Panc1 (cell line): ENCODE results near the gene DIP2C. TPM values are rescaled to one million over a fixed set of nuclear protein-coding genes. Genes with fewer than 3 reads are reported as not detected.
"Not testable (repeated sequence)": the region's sequence is repeated elsewhere in the genome, so short reads cannot be mapped to it uniquely, and the experiment has no call there.

Experiments
- ATAC-seq: fragments of 200-7000 bp; cut with Tn5 transposase; 2 replicates; pipeline ENCODE4 v1.9.1; 2020; ENCODE audit warnings: mild to moderate bottlenecking, moderate library complexity
- BruUV-seq: library from RNA; stranded (reverse); fragments of 400-500 nt; replicated peaks from 2 replicates; lab custom pipeline; 2021; lab: Mats Ljungman, UMichigan
- CTCF ChIA-PET: fragments of 300-600 bp; sonication (Branson Sonifier 250); formaldehyde crosslinking; loops from one replicate; lab custom pipeline; 2022; ENCODE audit warnings: antibody characterized with exemption; lab: Charles Lee
- POLR2A ChIA-PET: fragments of 300-600 bp; sonication (Branson Sonifier 250); formaldehyde crosslinking; loops from one replicate; lab custom pipeline; 2022; ENCODE audit warnings: antibody characterized with exemption; lab: Charles Lee
- DNase-seq: peaks from one replicate; pipeline ENCODE4 v3.0.0-alpha.2; 2010; ENCODE audit warnings: low read depth, low spot score
- H3K27ac ChIP-seq: 2 replicates; pipeline ENCODE4 v1.5.1; 2011; ENCODE audit warnings: mild to moderate bottlenecking, low read length, inconsistent platforms
- H3K27me3 ChIP-seq: fragments of 200-500 bp; sonication (Bioruptor generic); 2 replicates; pipeline ENCODE4 v1.6.0; 2014; ENCODE audit warnings: low read length, inconsistent platforms; ENCODE audit not compliant: control insufficient read depth, insufficient read depth
- H3K36me3 ChIP-seq: fragments of 200-500 bp; sonication (Bioruptor generic); 2 replicates; pipeline ENCODE4 v1.5.1; 2014; ENCODE audit warnings: inconsistent platforms, mild to moderate bottlenecking, low read length, moderate library complexity; ENCODE audit not compliant: control insufficient read depth, insufficient read depth
- H3K4me1 ChIP-seq: 2 replicates; pipeline ENCODE4 v1.5.1; 2011; ENCODE audit warnings: inconsistent platforms, mild to moderate bottlenecking, low read length, moderate library complexity; ENCODE audit not compliant: control insufficient read depth, insufficient read depth
- H3K4me3 ChIP-seq, 2 experiments: 2 replicates each; pipeline ENCODE4 v1.5.1; 2011 to 2012; ENCODE audit warnings: low read depth in 2 of 2, low read length in 2 of 2, mild to moderate bottlenecking in 2 of 2, inconsistent platforms in 1 of 2, moderate library complexity in 1 of 2
- H3K9me3 ChIP-seq: fragments of 200-500 bp; sonication (Bioruptor generic); 2 replicates; pipeline ENCODE4 v1.5.1; 2014; ENCODE audit warnings: low read depth, mild to moderate bottlenecking, inconsistent platforms, low read length, moderate library complexity; ENCODE audit not compliant: control insufficient read depth, insufficient read depth
- CTCF ChIP-seq: fragments of 450-650 bp; IDR thresholded peaks from 2 replicates; pipeline ENCODE4 v1.5.1; 2017; ENCODE audit warnings: mild to moderate bottlenecking
- POLR2AphosphoS5 ChIP-seq: IDR thresholded peaks from 2 replicates; pipeline ENCODE4 v1.6.1; 2012; ENCODE audit warnings: mild to moderate bottlenecking, low read depth, low read length, moderate library complexity
- REST ChIP-seq, 2 experiments: IDR thresholded peaks; 2 replicates each; pipeline ENCODE4 v1.6.1; 2011 to 2012; ENCODE audit warnings: low read depth in 2 of 2, control low read depth in 1 of 2, low read length in 1 of 2, mild to moderate bottlenecking in 1 of 2, moderate library complexity in 1 of 2; ENCODE audit not compliant: insufficient read depth in 1 of 2
- SIN3A ChIP-seq: IDR thresholded peaks from 2 replicates; pipeline ENCODE4 v1.6.1; 2012; ENCODE audit warnings: low read depth, mild to moderate bottlenecking, low read length, moderate library complexity, borderline replicate concordance; ENCODE audit not compliant: insufficient read depth
- TCF7L2 ChIP-seq: IDR thresholded peaks from 2 replicates; pipeline ENCODE4 v1.6.1; 2011; ENCODE audit warnings: mild to moderate bottlenecking, low read depth, low read length, inconsistent platforms
- in situ Hi-C: cut with HindIII; loops from 2 replicates; pipeline ENCODE4 v1.10.0; 2016; ENCODE audit warnings: low sequenced_read_pairs, low pct_unique_long_range_greater_than_20kb
- intact Hi-C: fragments of 100-400 bp; cut with micrococcal nuclease; formaldehyde crosslinking; loops from one replicate; pipeline ENCODE4 v1.10.0; 2022; ENCODE audit not compliant: unreplicated experiment
- total RNA-seq: library from RNA; stranded (reverse); gene quantifications from one replicate; pipeline ENCODE4 v1.2.1, GENCODE V29; 2021; ENCODE audit not compliant: unreplicated experiment

DIP2C gene
- total RNA-seq, 1 experiment from 2014 or later = 13.2 TPM

- no peaks in the 10 kb centered on the region for H3K9me3 ChIP-seq
- in situ Hi-C loops (no loop called here), intact Hi-C loops (no loop called here)
- CTCF ChIA-PET = no interaction called here
- no peak for DNase-seq
- H3K4me1 ChIP-seq = no peaks in the 10 kb centered on the region
- H3K27me3 ChIP-seq = no peaks in the 10 kb centered on the region
- no peak overlapping the region for H3K27ac ChIP-seq
- no peak for ATAC-seq
- BruUV-seq = no TSS peak
- no peaks in the 10 kb centered on the region for H3K36me3 ChIP-seq
- POLR2A ChIA-PET = no interaction called here
- no peak overlapping the region for H3K4me3 ChIP-seq
- no peak for TF ChIP-seq TCF7L2
- TF ChIP-seq REST (IDR thresholded peaks at IDR 0.05; ENCODE audit: insufficient read depth in 1 of 2, low read depth in 2 of 2, low read length in 1 of 2) = no peak
- no peak for TF ChIP-seq CTCF
- TF ChIP-seq SIN3A = no peak
- no peak for TF ChIP-seq POLR2AphosphoS5
Measured at GRCh38 chr10:634256-634655, 55.2 kb downstream of the DIP2C start.

- H3K27ac ChIP-seq = no peak overlapping the region
- CTCF ChIA-PET = no interaction called here
- no peaks in the 10 kb centered on the region for H3K9me3 ChIP-seq
- BruUV-seq = no TSS peak
- TF ChIP-seq TCF7L2 = no peak
- TF ChIP-seq REST (IDR thresholded peaks at IDR 0.05; ENCODE audit: insufficient read depth in 1 of 2, low read depth in 2 of 2, low read length in 1 of 2) = no peak
- ATAC-seq = no peak
- no peaks in the 10 kb centered on the region for H3K27me3 ChIP-seq
- in situ Hi-C loops = no loop called here
- POLR2A ChIA-PET = no interaction called here
- no peaks in the 10 kb centered on the region for H3K4me1 ChIP-seq
- DNase-seq = no peak
- intact Hi-C loops = no loop called here
- H3K36me3 ChIP-seq = no peaks in the 10 kb centered on the region
- no peak overlapping the region for H3K4me3 ChIP-seq
Measured at GRCh38 chr10:633279-634245, 55.9 kb downstream of the DIP2C start.

GRCh38 chr10:632807-633177 is 56.7 kb downstream of the DIP2C start:
- H3K4me3 ChIP-seq, ATAC-seq, H3K36me3 ChIP-seq, CTCF ChIA-PET, H3K27ac ChIP-seq, intact Hi-C loops, in situ Hi-C loops, POLR2A ChIA-PET, DNase-seq, H3K4me1 ChIP-seq, BruUV-seq, H3K9me3 ChIP-seq, H3K27me3 ChIP-seq: not testable (repeated sequence)

GRCh38 chr10:632155-632806 is 57.2 kb downstream of the DIP2C start:
- H3K27ac ChIP-seq, intact Hi-C loops, H3K27me3 ChIP-seq, H3K4me3 ChIP-seq, in situ Hi-C loops, DNase-seq, BruUV-seq, CTCF ChIA-PET, H3K36me3 ChIP-seq, ATAC-seq, H3K9me3 ChIP-seq, H3K4me1 ChIP-seq, POLR2A ChIA-PET: not testable (repeated sequence)
